Upper lobe of left lung (tissue), 6 donors: Measurements from ENCODE around the gene PRR9. TPM values are rescaled to one million over a fixed set of nuclear protein-coding genes. Genes with fewer than 3 reads are reported as not detected.

ENCODE experiments used
- ATAC-seq, 2 donors: fragments of 200-7000 bp; cut with Tn5 transposase; one replicate each; pipeline ENCODE4 v1.9.1; 2022; ENCODE audit warnings: mild to moderate bottlenecking in 2 of 2, moderate library complexity in 2 of 2; ENCODE audit not compliant: low FRiP score in 2 of 2
- DNase-seq, 2 donors: peaks; one replicate each; pipeline ENCODE4 v3.0.0-alpha.2; 2019 to 2020
- H3K27ac ChIP-seq, 4 donors: fragments of 200-600 bp; sonication (generic); one replicate each; pipeline ENCODE4 v1.5.1; 2016 to 2019
- H3K27me3 ChIP-seq, 4 donors: fragments of 200-600 bp; sonication (generic); one replicate each; pipeline ENCODE4 v1.5.1; 2017 to 2019
- H3K36me3 ChIP-seq, 4 donors: fragments of 200-600 bp; sonication (generic); one replicate each; pipeline ENCODE4 v1.5.1; 2016 to 2019
- H3K4me1 ChIP-seq, 4 donors: fragments of 200-600 bp; sonication (generic); one replicate each; pipeline ENCODE4 v1.5.1; 2018 to 2019
- H3K4me3 ChIP-seq, 4 donors: fragments of 200-600 bp; sonication (generic); one replicate each; pipeline ENCODE4 v1.5.1; 2017 to 2019; ENCODE audit warnings: mild to moderate bottlenecking in 2 of 4, moderate library complexity in 1 of 4
- H3K9me3 ChIP-seq, 4 donors: fragments of 200-600 bp; sonication (generic); one replicate each; pipeline ENCODE4 v1.5.1; 2018 to 2019
- EP300 ChIP-seq, 4 donors: sonication (generic); formaldehyde crosslinking; IDR thresholded peaks; one replicate each; pipeline ENCODE4 v1.5.1; 2017; ENCODE audit warnings: antibody characterized with exemption in 4 of 4, control low read depth in 2 of 4
- POLR2A ChIP-seq, 4 donors: fragments of 450-650 bp; IDR thresholded peaks; one replicate each; pipeline ENCODE4 v1.5.1; 2016 to 2017; ENCODE audit warnings: antibody characterized with exemption in 4 of 4, mild to moderate bottlenecking in 2 of 4
- POLR2AphosphoS5 ChIP-seq, 2 donors: sonication (generic); formaldehyde crosslinking; IDR thresholded peaks; one replicate each; pipeline ENCODE4 v1.5.1; 2017; ENCODE audit warnings: antibody characterized with exemption in 2 of 2
- WGBS, 2 donors: methylation state at CpG; one replicate each; pipeline ENCODE4 v1.1.5; 2017 to 2018; 5-methylcytosine and 5-hydroxymethylcytosine counted together
- total RNA-seq, 6 donors: library from RNA; depleted of rRNA in 4 of 6; stranded (reverse); fragments of >200 nt in 4 of 6; gene quantifications; one replicate each; pipeline versions ENCODE4 v1.1.0 to v1.2.1, GENCODE V29; 2016 to 2021
- TF ChIP-seq, protein P1 (sequence below), 6 experiments: fragments of 450-650 bp in 4 of 6; fragments of 200-600 bp in 2 of 6; sonication (generic) in 2 of 6; IDR thresholded peaks; one replicate each; pipeline ENCODE4 v1.5.1; 2016 to 2019; ENCODE audit warnings: antibody characterized with exemption in 6 of 6
- donor health status: DM: no; HTN: no; CAD: no; lungs with moderate emphysema.
- donor health status: DM: no; HTN: yes; CAD: no; lungs with severe emphysema.

The PRR9 gene
- total RNA-seq, 6 donors from 2014 or later, result not detected

DNA sequence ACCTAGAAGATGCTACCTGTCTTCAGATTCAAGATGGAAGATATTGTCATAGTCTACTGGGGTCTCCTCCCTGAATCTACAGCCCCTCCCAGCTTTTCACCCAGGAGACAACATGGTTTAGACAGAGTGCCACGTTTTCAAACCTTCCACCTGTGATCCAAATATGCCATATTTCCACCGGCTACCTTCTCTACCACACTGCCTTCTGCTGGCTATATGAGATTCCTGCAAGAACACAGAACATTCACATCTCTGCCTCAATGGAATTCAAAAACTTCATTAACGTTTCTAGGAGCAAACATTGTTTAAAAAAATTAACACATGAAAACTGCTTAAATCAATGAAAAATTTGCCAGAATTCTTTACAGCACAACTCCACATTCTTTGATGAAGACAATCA is 27.0 kb upstream of the PRR9 start:
- TF ChIP-seq EP300 (IDR thresholded peaks at IDR 0.05), result no peak
- TF ChIP-seq, protein P1, sequence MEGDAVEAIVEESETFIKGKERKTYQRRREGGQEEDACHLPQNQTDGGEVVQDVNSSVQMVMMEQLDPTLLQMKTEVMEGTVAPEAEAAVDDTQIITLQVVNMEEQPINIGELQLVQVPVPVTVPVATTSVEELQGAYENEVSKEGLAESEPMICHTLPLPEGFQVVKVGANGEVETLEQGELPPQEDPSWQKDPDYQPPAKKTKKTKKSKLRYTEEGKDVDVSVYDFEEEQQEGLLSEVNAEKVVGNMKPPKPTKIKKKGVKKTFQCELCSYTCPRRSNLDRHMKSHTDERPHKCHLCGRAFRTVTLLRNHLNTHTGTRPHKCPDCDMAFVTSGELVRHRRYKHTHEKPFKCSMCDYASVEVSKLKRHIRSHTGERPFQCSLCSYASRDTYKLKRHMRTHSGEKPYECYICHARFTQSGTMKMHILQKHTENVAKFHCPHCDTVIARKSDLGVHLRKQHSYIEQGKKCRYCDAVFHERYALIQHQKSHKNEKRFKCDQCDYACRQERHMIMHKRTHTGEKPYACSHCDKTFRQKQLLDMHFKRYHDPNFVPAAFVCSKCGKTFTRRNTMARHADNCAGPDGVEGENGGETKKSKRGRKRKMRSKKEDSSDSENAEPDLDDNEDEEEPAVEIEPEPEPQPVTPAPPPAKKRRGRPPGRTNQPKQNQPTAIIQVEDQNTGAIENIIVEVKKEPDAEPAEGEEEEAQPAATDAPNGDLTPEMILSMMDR (IDR thresholded peaks at IDR 0.05), result peak in 1 of 6 experiments; percentile 32
- TF ChIP-seq POLR2AphosphoS5 (IDR thresholded peaks at IDR 0.05), result no peak
- TF ChIP-seq POLR2A (IDR thresholded peaks at IDR 0.05), result no peak
- ATAC-seq (no peak), DNase-seq (no peak)
- 5 to 21% methylated on average over 3 of the region's 3 CpGs for WGBS, 2 donors
- H3K9me3 ChIP-seq, result no peaks in the 10 kb centered on the region
- no peaks in the 10 kb centered on the region for H3K36me3 ChIP-seq
- H3K27ac ChIP-seq, result no peak overlapping the region
- no peaks in the 10 kb centered on the region for H3K4me1 ChIP-seq
- H3K4me3 ChIP-seq, result no peak overlapping the region
- H3K27me3 ChIP-seq, result no peaks in the 10 kb centered on the region

DNA sequence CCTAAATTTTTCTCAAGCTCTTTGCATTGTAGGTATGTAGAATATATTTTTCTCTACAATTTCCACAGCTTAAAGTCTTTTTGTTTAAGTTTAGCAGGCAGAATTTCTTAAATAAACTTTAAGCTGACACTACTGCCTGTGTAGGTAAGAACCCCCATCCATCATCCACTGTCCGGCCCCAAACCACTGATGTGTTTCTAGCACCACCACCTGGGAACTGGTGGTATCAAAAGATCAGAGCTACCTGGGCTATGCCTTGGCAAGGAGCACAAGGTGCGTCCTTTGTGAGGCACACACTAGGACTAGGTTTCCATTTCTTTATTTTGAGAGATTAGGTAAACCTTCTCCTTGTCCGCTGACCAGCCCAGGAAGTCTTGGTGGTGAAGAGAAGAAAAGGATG is 24.7 kb upstream of the PRR9 start:
- Histone ChIP-seq H3K9me3 (no peaks in the 10 kb centered on the region), H3K4me3 (no peak overlapping the region), H3K27ac (no peak overlapping the region), H3K36me3 (no peaks in the 10 kb centered on the region), H3K4me1 (no peaks in the 10 kb centered on the region), H3K27me3 (no peaks in the 10 kb centered on the region)
- DNase-seq, result no peak
- TF ChIP-seq POLR2AphosphoS5 (IDR thresholded peaks at IDR 0.05), result no peak
- TF ChIP-seq, protein P1 (IDR thresholded peaks at IDR 0.05), result peak in 1 of 6 experiments; percentile 17
- WGBS, 2 donors, result 15 to 24% methylated on average over 3 of the region's 3 CpGs
- ATAC-seq, result no peak

DNA sequence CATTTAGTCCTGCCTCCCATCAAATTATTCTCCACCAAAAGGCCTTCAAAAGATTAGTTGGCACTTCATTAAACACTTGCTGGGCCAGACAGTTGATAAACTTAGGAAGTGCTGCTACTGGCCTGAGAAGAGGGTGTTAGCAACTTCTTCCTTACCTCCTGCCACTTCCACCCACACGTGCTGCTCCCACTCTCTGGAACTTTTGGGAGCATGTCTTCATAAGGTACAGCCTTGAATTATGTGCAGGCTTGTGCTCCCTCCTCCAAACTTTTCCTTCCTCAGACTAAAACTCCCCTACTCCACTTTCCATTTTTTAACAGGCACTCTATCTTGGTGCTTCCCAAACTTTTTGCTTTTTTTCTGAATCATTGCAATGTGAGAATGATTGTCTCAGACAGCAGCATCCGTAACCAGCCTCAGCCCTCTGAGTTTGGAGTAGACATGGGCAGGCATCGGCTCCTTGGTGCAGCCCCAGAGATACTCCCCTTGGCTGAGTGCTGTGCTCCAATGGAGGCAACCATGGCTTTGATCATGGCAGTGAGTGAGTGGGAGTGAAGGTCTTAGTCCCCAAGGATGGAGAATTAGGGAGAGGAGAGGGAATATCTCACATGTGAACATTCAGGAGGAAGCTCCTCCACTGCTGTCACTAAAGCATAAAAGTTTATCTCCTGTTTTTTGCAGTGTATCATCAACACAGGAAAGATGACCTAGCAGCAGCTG is 22.9 kb upstream of the PRR9 start:
- no peak for TF ChIP-seq POLR2AphosphoS5 (IDR thresholded peaks at IDR 0.05)
- no peak for TF ChIP-seq EP300 (IDR thresholded peaks at IDR 0.05)
- TF ChIP-seq POLR2A (IDR thresholded peaks at IDR 0.05), result no peak
- TF ChIP-seq, protein P1 (IDR thresholded peaks at IDR 0.05), result no peak
- H3K36me3 ChIP-seq, result no peaks in the 10 kb centered on the region
- no peak overlapping the region for H3K4me3 ChIP-seq
- H3K27ac ChIP-seq, result no peak overlapping the region
- no peaks in the 10 kb centered on the region for H3K9me3 ChIP-seq
- DNase-seq (no peak), ATAC-seq (no peak)
- H3K27me3 ChIP-seq, result no peaks in the 10 kb centered on the region
- WGBS, 2 donors, result 56 to 59% methylated on average over 3 of the region's 3 CpGs
- no peaks in the 10 kb centered on the region for H3K4me1 ChIP-seq

DNA sequence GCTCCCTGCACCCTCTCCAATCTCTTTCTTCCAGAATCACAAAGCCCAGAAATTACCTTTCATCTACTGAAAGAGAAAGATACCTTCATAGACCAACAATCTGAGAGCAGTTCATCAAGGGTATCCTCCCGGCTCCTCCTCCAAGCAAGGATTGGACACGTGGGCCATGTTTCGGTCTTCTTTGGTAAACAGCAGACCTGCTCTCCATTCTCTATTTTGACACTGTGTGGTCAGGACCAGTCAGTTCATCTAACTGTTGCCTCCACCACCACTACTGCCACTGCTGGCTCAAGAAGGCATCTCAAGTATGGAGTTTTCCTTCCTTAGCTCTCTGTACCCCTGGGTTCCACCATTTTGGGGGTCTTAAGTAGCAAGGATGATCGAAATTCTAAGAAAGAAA is 22.2 kb upstream of the PRR9 start:
- H3K27ac ChIP-seq, result no peak overlapping the region
- no peaks in the 10 kb centered on the region for H3K9me3 ChIP-seq
- 67 to 76% methylated on average over 4 of the region's 4 CpGs for WGBS, 2 donors
- ATAC-seq (no peak), DNase-seq (no peak)
- no peak overlapping the region for H3K4me3 ChIP-seq
- no peaks in the 10 kb centered on the region for H3K36me3 ChIP-seq
- H3K4me1 ChIP-seq, result no peaks in the 10 kb centered on the region
- TF ChIP-seq POLR2AphosphoS5 (IDR thresholded peaks at IDR 0.05), result no peak
- TF ChIP-seq, protein P1 (IDR thresholded peaks at IDR 0.05), result no peak
- TF ChIP-seq POLR2A (IDR thresholded peaks at IDR 0.05), result no peak
- no peak for TF ChIP-seq EP300 (IDR thresholded peaks at IDR 0.05)
- no peaks in the 10 kb centered on the region for H3K27me3 ChIP-seq

DNA sequence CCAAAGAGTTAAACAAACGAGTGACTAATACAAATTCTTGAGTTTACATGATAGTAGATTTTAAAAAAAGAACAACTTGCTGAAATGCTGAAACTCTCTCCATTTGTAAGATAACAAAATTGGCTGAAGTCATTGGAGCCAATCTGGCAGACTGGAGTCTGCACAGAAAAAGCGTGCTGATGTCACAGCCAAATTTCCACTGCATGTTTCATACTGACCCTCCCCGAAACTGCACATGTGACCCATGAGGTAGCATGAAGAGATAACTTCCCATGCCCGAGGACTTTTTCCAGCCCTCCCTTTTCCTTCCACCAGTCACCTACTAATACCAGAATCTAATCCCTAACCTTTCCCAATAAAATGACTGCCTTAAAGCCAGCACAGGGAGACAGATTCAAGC is 15.4 kb upstream of the PRR9 start:
- Histone ChIP-seq H3K9me3 (no peaks in the 10 kb centered on the region), H3K4me1 (no peaks in the 10 kb centered on the region), H3K4me3 (no peak overlapping the region), H3K36me3 (no peaks in the 10 kb centered on the region), H3K27ac (no peak overlapping the region), H3K27me3 (no peaks in the 10 kb centered on the region)
- TF ChIP-seq EP300 (IDR thresholded peaks at IDR 0.05) (no peak), POLR2AphosphoS5 (IDR thresholded peaks at IDR 0.05) (no peak), POLR2A (IDR thresholded peaks at IDR 0.05) (no peak)
- TF ChIP-seq, protein P1 (IDR thresholded peaks at IDR 0.05), result no peak
- DNase-seq (no peak), ATAC-seq (peak in 1 of 2 donors; percentile 79)
- 64 to 68% methylated on average over 4 of the region's 4 CpGs for WGBS, 2 donors
